C4-2B (cell line): ENCODE results near the gene EIF1.

Experiments used
- ZFX ChIP-seq: fragments of 450-650 bp; IDR thresholded peaks from 2 replicates; pipeline ENCODE4 v1.6.1; 2017
- TF ChIP-seq, protein P1 (sequence below): fragments of 450-650 bp; conservative IDR thresholded peaks from 2 replicates; pipeline ENCODE4 v1.5.1; 2017; ENCODE audit warnings: mild to moderate bottlenecking

DNA sequence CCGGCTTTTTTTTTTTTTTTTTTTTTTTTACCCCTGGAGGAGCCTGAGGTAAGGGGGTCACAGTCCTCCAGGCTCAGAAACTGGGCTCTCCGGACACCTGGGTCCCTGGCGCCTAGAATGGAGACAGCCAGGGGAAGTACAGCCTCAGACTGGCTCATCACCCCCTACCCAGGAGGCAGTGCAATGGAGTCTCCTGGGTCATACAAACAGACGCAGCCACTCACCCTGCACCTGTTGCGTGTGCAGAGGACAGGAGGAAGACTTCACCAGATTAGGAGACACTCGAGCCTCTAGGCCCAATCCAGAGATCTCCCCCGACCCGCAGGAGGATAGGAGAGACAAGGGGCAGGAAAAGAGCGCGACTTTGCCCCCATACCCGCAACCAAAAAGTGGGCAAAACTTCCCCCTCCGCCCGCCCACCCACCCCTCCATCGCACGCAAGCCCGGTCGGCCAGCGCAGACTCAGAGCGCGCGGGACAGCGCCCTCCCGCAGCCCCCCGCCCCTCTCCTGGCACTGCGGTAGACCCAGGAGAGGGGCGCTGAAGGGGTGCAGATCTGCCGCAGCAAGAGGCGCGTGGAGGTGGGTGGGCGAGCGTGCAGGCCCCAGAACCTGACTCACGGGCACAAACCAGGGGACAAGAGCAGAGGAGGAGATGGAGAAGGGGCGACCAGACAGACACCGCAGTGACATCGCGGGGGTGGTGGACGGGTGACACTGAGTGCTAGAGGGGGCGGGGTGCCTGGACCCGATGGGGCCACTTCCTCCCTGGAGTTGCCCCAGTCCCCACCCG, 44.9 kb downstream of the EIF1 start:
- TF ChIP-seq, protein P1, sequence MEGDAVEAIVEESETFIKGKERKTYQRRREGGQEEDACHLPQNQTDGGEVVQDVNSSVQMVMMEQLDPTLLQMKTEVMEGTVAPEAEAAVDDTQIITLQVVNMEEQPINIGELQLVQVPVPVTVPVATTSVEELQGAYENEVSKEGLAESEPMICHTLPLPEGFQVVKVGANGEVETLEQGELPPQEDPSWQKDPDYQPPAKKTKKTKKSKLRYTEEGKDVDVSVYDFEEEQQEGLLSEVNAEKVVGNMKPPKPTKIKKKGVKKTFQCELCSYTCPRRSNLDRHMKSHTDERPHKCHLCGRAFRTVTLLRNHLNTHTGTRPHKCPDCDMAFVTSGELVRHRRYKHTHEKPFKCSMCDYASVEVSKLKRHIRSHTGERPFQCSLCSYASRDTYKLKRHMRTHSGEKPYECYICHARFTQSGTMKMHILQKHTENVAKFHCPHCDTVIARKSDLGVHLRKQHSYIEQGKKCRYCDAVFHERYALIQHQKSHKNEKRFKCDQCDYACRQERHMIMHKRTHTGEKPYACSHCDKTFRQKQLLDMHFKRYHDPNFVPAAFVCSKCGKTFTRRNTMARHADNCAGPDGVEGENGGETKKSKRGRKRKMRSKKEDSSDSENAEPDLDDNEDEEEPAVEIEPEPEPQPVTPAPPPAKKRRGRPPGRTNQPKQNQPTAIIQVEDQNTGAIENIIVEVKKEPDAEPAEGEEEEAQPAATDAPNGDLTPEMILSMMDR = no peak
- TF ChIP-seq ZFX = no peak
